HCT116 (cell line): Measurements from ENCODE around the gene LILRB3.
"Not testable (repeated sequence)": the region's sequence is repeated elsewhere in the genome, so short reads cannot be mapped to it uniquely, and the experiment has no call there.

Experiments
- ATF3 ChIP-seq: IDR thresholded peaks from 2 replicates; pipeline ENCODE4 v1.6.1; 2012
- CBX3 ChIP-seq: IDR thresholded peaks from 2 replicates; pipeline ENCODE4 v1.6.1; 2012; ENCODE audit warnings: low read depth
- CTCF ChIP-seq, 3 experiments: fragments of 200-600 bp in 1 of 3; sonication (generic) in 1 of 3; IDR thresholded peaks in 2 of 3; conservative IDR thresholded peaks in 1 of 3; 2 replicates each; pipeline ENCODE4 v1.5.1; 2012 to 2017; ENCODE audit warnings: low read depth in 2 of 3, low read length in 2 of 3, antibody characterized with exemption in 1 of 3, borderline replicate concordance in 1 of 3, control low read depth in 1 of 3, mild to moderate bottlenecking in 1 of 3, mixed read lengths in 1 of 3, mixed run types in 1 of 3, moderate library complexity in 1 of 3; ENCODE audit not compliant: insufficient read depth in 1 of 3
- ELF1 ChIP-seq: IDR thresholded peaks from 2 replicates; pipeline ENCODE4 v1.6.1; 2012; ENCODE audit warnings: low read depth, borderline replicate concordance
- EZH2 ChIP-seq: fragments of 200-600 bp; sonication (generic); IDR thresholded peaks from 2 replicates; pipeline ENCODE4 v1.6.1; 2017; ENCODE audit warnings: antibody characterized with exemption, mixed run types
- POLR2AphosphoS5 ChIP-seq: IDR thresholded peaks from 2 replicates; pipeline ENCODE4 v1.6.1; 2011; ENCODE audit warnings: mild to moderate bottlenecking, low read depth, low read length, moderate library complexity
- SP1 ChIP-seq: IDR thresholded peaks from 2 replicates; pipeline ENCODE4 v1.6.1; 2012; ENCODE audit warnings: low read depth
- YY1 ChIP-seq: IDR thresholded peaks from 2 replicates; pipeline ENCODE4 v1.6.1; 2011; ENCODE audit warnings: low read length, low read depth, moderate library complexity, mild to moderate bottlenecking; ENCODE audit not compliant: insufficient replicate concordance; ENCODE audit errors: extremely low read depth
- ZBTB33 ChIP-seq: IDR thresholded peaks from 2 replicates; pipeline ENCODE4 v1.6.1; 2011; ENCODE audit warnings: mild to moderate bottlenecking, low read length, moderate library complexity; ENCODE audit not compliant: insufficient replicate concordance; ENCODE audit errors: extremely low read depth
- ZFX ChIP-seq: fragments of 450-650 bp; IDR thresholded peaks from 2 replicates; pipeline ENCODE4 v1.6.1; 2017

- not testable (repeated sequence) for TF ChIP-seq CTCF (IDR thresholded peaks at IDR 0.05 in 2 of 3, conservative IDR thresholded peaks at IDR 0.05 in 1 of 3; ENCODE audit: borderline replicate concordance in 1 of 3, insufficient read depth in 1 of 3, low read depth in 2 of 3, low read length in 2 of 3); ATF3; POLR2AphosphoS5; YY1; SP1; EZH2; CBX3; ZFX; ELF1; ZBTB33
Observed at GRCh38 chr19:54223937-54224281, 1.1 kb upstream of the LILRB3 start.
